Upper lobe of left lung (tissue), 4 donors: ENCODE results near the gene USH1G.

Experiments
- POLR2A ChIP-seq, 4 donors: fragments of 450-650 bp; IDR thresholded peaks; one replicate each; pipeline ENCODE4 v1.5.1; 2016 to 2017; ENCODE audit warnings: antibody characterized with exemption in 4 of 4, mild to moderate bottlenecking in 2 of 4
- POLR2AphosphoS5 ChIP-seq, 2 donors: sonication (generic); formaldehyde crosslinking; IDR thresholded peaks; one replicate each; pipeline ENCODE4 v1.5.1; 2017; ENCODE audit warnings: antibody characterized with exemption in 2 of 2
- TF ChIP-seq, protein P1 (sequence below), 6 experiments: fragments of 450-650 bp in 4 of 6; fragments of 200-600 bp in 2 of 6; sonication (generic) in 2 of 6; IDR thresholded peaks; one replicate each; pipeline ENCODE4 v1.5.1; 2016 to 2019; ENCODE audit warnings: antibody characterized with exemption in 6 of 6

- TF ChIP-seq, protein P1, sequence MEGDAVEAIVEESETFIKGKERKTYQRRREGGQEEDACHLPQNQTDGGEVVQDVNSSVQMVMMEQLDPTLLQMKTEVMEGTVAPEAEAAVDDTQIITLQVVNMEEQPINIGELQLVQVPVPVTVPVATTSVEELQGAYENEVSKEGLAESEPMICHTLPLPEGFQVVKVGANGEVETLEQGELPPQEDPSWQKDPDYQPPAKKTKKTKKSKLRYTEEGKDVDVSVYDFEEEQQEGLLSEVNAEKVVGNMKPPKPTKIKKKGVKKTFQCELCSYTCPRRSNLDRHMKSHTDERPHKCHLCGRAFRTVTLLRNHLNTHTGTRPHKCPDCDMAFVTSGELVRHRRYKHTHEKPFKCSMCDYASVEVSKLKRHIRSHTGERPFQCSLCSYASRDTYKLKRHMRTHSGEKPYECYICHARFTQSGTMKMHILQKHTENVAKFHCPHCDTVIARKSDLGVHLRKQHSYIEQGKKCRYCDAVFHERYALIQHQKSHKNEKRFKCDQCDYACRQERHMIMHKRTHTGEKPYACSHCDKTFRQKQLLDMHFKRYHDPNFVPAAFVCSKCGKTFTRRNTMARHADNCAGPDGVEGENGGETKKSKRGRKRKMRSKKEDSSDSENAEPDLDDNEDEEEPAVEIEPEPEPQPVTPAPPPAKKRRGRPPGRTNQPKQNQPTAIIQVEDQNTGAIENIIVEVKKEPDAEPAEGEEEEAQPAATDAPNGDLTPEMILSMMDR (IDR thresholded peaks at IDR 0.05), result no peak
- TF ChIP-seq POLR2AphosphoS5 (IDR thresholded peaks at IDR 0.05) (no peak), POLR2A (IDR thresholded peaks at IDR 0.05) (no peak)
These were observed 47.7 kb downstream of the USH1G start for GRCh38 chr17:74875155-74875976.
